ENCODE data around the gene EFCAB6.

EFCAB6 gene

GRCh38 chr22:43854786-43855271 is 42.7 kb upstream of the EFCAB6 start:
- H3K27me3 ChIP-seq (ENCODE audit: insufficient read depth, low read length), result no peaks in the 10 kb centered on the region
- peaks cover 2% of the 10 kb centered on the region; the same call in 1 of the 2 replicates for H3K9me3 ChIP-seq (ENCODE audit: insufficient read depth, low read depth, low read length)
- no peak overlapping the region for H3K27ac ChIP-seq (ENCODE audit: low read depth, low read length)
- no peak overlapping the region for H3K4me3 ChIP-seq (ENCODE audit: low read length)
- no peaks in the 10 kb centered on the region for H3K36me3 ChIP-seq (ENCODE audit: insufficient read depth, low read length)
- H3K4me1 ChIP-seq (ENCODE audit: insufficient read depth, low read length), result 0 out of 2 replicates have a peak, but pooled peaks cover 6% of the 10 kb centered on the region
- no peak overlapping the region for H3K9ac ChIP-seq (ENCODE audit: low read depth, low read length)
- 96% methylated on average over 13 of the region's 13 CpGs for WGBS

DNA sequence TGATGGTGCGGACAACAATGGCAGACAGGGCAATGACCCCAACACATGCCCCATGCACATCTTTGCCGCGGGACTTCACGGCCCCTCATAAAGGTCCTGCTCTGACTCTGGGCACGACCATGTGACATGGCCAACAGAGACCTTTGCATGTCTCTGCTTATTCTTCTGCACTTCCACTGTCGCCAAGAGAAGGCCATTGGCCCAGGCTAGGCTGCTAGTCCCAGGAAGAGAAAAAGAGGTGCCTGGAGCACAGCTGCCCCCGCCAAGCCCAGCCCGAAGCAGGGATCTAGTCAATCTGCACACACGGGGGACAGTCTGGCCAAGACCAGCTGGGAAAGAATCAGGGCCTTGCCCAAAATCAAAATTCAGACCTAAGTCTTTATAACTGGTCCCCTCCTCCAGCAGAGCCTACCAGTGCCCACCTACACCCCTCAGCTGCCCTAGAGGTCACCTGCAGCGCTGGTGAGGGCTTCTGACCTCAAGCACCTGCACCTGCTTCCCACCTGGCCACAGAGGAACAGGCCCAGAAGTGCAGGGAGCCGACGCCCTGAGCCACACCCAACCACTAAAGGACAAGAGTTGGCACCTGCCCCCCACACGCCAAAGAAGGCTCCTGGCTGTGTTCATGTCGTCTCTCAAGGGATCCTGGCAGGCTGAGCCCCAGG is 42.1 kb upstream of the EFCAB6 start:
- Histone ChIP-seq H3K27me3 (ENCODE audit: insufficient read depth, low read length) (no peaks in the 10 kb centered on the region), H3K4me1 (ENCODE audit: insufficient read depth, low read length) (0 out of 2 replicates have a peak, but pooled peaks cover 6% of the 10 kb centered on the region), H3K27ac (ENCODE audit: low read depth, low read length) (no peak overlapping the region), H3K9me3 (ENCODE audit: insufficient read depth, low read depth, low read length) (peaks cover 2% of the 10 kb centered on the region; the same call in 1 of the 2 replicates), H3K9ac (ENCODE audit: low read depth, low read length) (no peak overlapping the region), H3K36me3 (ENCODE audit: insufficient read depth, low read length) (no peaks in the 10 kb centered on the region), H3K4me3 (ENCODE audit: low read length) (no peak overlapping the region)
- WGBS, result 80% methylated on average over 14 of the region's 14 CpGs

DNA sequence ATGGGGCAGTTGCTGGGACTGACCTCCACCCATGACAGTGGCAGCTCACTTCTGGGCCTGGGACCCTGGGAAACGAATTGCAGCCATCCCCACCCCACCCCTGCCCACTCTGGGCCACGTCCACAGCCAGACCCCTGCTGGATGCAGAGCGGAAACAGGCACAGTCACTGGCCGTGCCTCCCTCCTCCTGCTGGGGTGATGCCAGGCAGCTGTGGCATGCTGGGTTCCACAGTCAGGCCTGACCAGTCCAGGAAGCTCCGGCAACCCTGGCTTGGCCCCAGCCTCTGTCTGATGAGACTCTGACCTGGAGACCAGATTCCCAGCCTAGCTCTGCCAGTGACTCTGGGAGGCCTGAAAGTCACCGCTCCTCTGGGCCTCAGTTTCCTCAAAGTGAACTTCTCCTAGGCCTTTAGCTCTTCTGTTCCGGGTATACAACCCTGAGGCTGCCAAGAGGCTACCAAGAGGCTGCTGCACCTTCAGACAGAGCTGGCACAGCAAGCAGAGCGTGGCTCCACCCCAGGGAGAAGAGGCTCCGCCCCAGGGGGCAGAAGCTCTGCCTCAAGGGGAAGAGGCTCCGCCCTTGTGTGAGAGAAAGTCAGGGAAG is 41.3 kb upstream of the EFCAB6 start:
- no peak overlapping the region for H3K4me3 ChIP-seq (ENCODE audit: low read length)
- no peak overlapping the region for H3K27ac ChIP-seq (ENCODE audit: low read depth, low read length)
- peaks cover 2% of the 10 kb centered on the region; the same call in 1 of the 2 replicates for H3K9me3 ChIP-seq (ENCODE audit: insufficient read depth, low read depth, low read length)
- 91% methylated on average over 10 of the region's 10 CpGs for WGBS
- no peaks in the 10 kb centered on the region for H3K27me3 ChIP-seq (ENCODE audit: insufficient read depth, low read length)
- H3K9ac ChIP-seq (ENCODE audit: low read depth, low read length), result no peak overlapping the region
- H3K36me3 ChIP-seq (ENCODE audit: insufficient read depth, low read length), result no peaks in the 10 kb centered on the region
- H3K4me1 ChIP-seq (ENCODE audit: insufficient read depth, low read length), result peaks cover 4% of the 10 kb centered on the region; the same call in 1 of the 2 replicates

DNA sequence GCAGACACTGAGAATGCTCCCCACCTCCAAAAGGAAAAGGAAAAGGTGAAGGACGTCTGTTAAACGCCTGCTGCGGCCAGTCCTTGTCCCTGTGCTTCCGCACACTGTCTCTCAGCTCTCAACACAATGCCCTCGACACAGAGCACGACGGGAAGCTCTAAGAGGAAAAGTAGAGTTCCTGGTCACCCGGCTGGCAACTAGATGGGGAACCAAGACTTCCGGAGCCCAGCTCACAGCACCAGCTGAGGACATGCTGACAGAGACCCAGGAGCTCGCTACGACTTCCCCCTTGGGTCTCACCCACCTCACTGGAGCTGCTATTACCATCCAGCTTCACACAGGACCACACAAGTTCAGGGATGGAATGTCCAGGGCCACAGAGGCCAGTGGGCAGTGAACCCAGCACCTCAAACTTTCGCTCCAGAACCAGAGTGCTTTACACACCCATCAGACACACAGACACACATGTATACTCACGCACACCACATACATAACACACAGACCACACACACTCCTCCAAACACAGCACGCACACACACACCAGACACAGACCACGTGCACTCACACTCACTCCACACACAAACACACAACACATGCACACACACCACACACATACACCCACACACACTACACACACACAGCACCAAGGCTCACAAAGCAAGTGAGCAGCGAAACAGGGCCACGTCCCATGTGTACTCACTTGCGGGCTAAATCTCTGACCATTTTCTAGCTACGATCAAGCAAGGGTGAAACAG is 40.6 kb upstream of the EFCAB6 start:
- Histone ChIP-seq H3K36me3 (ENCODE audit: insufficient read depth, low read length) (no peaks in the 10 kb centered on the region), H3K27me3 (ENCODE audit: insufficient read depth, low read length) (no peaks in the 10 kb centered on the region), H3K4me1 (ENCODE audit: insufficient read depth, low read length) (peaks cover 5% of the 10 kb centered on the region; the same call in 1 of the 2 replicates), H3K9me3 (ENCODE audit: insufficient read depth, low read depth, low read length) (peaks cover 2% of the 10 kb centered on the region; the same call in 1 of the 2 replicates), H3K27ac (ENCODE audit: low read depth, low read length) (no peak overlapping the region), H3K9ac (ENCODE audit: low read depth, low read length) (no peak overlapping the region), H3K4me3 (ENCODE audit: low read length) (no peak overlapping the region)
- WGBS, result 91% methylated on average over 19 of the region's 19 CpGs

GRCh38 chr22:43851979-43852307 is 39.8 kb upstream of the EFCAB6 start:
- H3K9ac ChIP-seq (ENCODE audit: low read depth, low read length), result no peak overlapping the region
- WGBS, result 70% methylated on average over 3 of the region's 3 CpGs
- no peaks in the 10 kb centered on the region for H3K27me3 ChIP-seq (ENCODE audit: insufficient read depth, low read length)
- H3K36me3 ChIP-seq (ENCODE audit: insufficient read depth, low read length), result no peaks in the 10 kb centered on the region
- no peak overlapping the region for H3K4me3 ChIP-seq (ENCODE audit: low read length)
- no peaks in the 10 kb centered on the region for H3K9me3 ChIP-seq (ENCODE audit: insufficient read depth, low read depth, low read length)
- H3K4me1 ChIP-seq (ENCODE audit: insufficient read depth, low read length), result peaks cover 5% of the 10 kb centered on the region; the same call in 1 of the 2 replicates
- no peak overlapping the region for H3K27ac ChIP-seq (ENCODE audit: low read depth, low read length)

DNA sequence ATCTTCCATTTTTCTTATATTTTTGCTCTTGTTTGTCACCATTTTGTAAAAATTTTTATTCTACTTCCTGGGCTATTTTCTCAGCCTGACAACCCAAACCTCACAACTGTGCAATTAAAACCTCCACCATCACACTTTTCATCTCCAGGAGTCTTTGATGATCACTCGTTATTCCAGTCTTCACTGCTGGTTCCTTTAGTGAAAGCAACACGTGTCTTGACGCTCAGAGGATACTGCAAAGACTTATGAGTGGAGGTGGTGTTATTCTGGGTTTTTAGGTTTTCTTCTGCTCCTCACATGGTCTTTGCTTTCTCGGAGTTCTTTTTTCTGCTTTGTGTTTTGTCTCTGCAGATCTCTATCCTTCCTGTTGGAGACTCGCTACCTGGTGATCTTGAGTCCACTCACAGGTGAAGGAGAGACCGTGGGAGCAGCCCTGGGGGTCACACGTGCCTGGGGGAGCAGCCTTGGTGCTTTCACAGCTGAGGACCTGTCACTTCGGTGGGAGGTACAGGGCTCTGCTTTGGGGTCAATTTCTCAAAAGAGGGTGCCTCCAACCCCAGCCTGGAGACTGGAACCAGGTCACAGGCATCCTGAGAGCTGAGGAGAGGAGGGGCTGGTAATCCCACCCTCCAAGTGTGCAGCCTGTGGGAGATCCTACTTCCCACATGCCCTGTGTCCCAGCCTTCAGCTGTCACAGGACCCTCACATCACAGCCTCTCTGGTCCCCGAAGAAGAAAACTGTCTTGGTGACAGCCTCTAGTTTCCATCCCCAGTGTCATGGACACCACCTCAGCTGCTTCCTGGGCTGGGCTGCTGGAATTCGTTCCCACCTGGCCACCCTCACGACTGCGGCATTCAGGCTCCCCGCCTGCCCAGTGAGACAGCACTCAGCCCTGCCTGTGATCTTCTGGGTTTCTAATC is 39.2 kb upstream of the EFCAB6 start:
- Histone ChIP-seq H3K9ac (ENCODE audit: low read depth, low read length) (no peak overlapping the region), H3K27me3 (ENCODE audit: insufficient read depth, low read length) (no peaks in the 10 kb centered on the region), H3K4me3 (ENCODE audit: low read length) (no peak overlapping the region), H3K27ac (ENCODE audit: low read depth, low read length) (no peak overlapping the region), H3K9me3 (ENCODE audit: insufficient read depth, low read depth, low read length) (no peaks in the 10 kb centered on the region), H3K4me1 (ENCODE audit: insufficient read depth, low read length) (peaks cover 5% of the 10 kb centered on the region), H3K36me3 (ENCODE audit: insufficient read depth, low read length) (no peaks in the 10 kb centered on the region)
- 80% methylated on average over 13 of the region's 13 CpGs for WGBS

- no peak overlapping the region for H3K4me3 ChIP-seq (ENCODE audit: low read length)
- H3K9ac ChIP-seq (ENCODE audit: low read depth, low read length), result no peak overlapping the region
- 91% methylated on average over 12 of the region's 12 CpGs for WGBS
- H3K4me1 ChIP-seq (ENCODE audit: insufficient read depth, low read length), result peaks cover 11% of the 10 kb centered on the region
- H3K27me3 ChIP-seq (ENCODE audit: insufficient read depth, low read length), result no peaks in the 10 kb centered on the region
- H3K9me3 ChIP-seq (ENCODE audit: insufficient read depth, low read depth, low read length), result no peaks in the 10 kb centered on the region
- H3K36me3 ChIP-seq (ENCODE audit: insufficient read depth, low read length), result no peaks in the 10 kb centered on the region
- no peak overlapping the region for H3K27ac ChIP-seq (ENCODE audit: low read depth, low read length)
These were observed 38.4 kb upstream of the EFCAB6 start for GRCh38 chr22:43850529-43850928.

GRCh38 chr22:43849731-43850130 is 37.6 kb upstream of the EFCAB6 start:
- Histone ChIP-seq H3K9ac (ENCODE audit: low read depth, low read length) (no peak overlapping the region), H3K27ac (ENCODE audit: low read depth, low read length) (no peak overlapping the region), H3K4me1 (ENCODE audit: insufficient read depth, low read length) (peaks cover 11% of the 10 kb centered on the region), H3K4me3 (ENCODE audit: low read length) (no peak overlapping the region), H3K36me3 (ENCODE audit: insufficient read depth, low read length) (no peaks in the 10 kb centered on the region), H3K9me3 (ENCODE audit: insufficient read depth, low read depth, low read length) (no peaks in the 10 kb centered on the region), H3K27me3 (ENCODE audit: insufficient read depth, low read length) (no peaks in the 10 kb centered on the region)
- WGBS, result 92% methylated on average over 13 of the region's 13 CpGs

DNA sequence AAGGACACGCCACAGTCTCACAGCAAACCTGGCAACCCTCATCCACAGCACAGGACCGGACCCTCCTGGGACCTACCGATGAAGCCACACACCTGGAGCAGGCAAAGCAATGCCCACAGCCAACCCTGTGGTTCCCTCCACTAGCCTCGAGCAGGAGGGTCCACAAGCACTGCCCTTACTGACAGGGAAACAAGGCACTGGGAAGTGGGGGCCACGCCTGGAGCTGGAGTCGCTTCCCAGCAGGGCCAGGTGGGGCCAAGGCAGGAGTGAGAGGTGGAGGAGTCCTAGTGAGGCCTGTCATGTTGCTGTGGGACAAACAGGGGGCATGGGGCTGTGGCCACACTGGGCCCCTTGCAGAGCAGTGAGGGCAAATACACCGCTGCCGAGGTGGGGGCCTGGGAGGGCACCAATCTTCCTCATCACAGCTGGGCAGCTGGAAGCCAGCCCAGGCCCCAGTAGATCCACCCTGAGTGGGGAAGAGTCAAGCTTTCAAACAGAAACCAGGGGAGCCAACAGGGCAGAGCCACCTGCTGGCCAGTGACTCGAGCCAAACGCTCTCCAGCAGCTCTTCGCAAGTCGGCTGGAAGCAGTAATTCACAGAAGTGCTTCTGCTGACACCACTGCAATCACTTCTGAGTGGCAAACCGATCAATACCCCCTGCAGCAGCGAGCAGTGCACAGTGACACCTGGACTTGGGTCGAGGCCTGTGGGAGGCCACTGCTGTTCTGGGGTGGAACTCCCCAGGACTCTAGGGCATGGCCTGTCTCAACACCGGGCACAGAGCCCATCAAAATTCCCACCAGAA is 36.5 kb upstream of the EFCAB6 start:
- Histone ChIP-seq H3K9ac (ENCODE audit: low read depth, low read length) (no peak overlapping the region), H3K36me3 (ENCODE audit: insufficient read depth, low read length) (no peaks in the 10 kb centered on the region), H3K4me1 (ENCODE audit: insufficient read depth, low read length) (peaks cover 11% of the 10 kb centered on the region), H3K27ac (ENCODE audit: low read depth, low read length) (no peak overlapping the region), H3K4me3 (ENCODE audit: low read length) (no peak overlapping the region), H3K9me3 (ENCODE audit: insufficient read depth, low read depth, low read length) (no peaks in the 10 kb centered on the region), H3K27me3 (ENCODE audit: insufficient read depth, low read length) (no peaks in the 10 kb centered on the region)
- WGBS, result 71% methylated on average over 16 of the region's 16 CpGs
